Bronchial epithelial cell (primary cell): ENCODE measurements around the gene PIK3C2B. TPM values are rescaled to one million over a fixed set of nuclear protein-coding genes. Genes with fewer than 3 reads are reported as not detected.

Experiments used
- DNase-seq: peaks from one replicate; pipeline ENCODE4 v3.0.0-alpha.2; 2010; ENCODE audit warnings: low read depth
- FAIRE-seq: peaks from 2 replicates; lab custom pipeline; 2011; peaks lifted over from hg19 to GRCh38; lab: Jason Lieb, UNC
- H3K27me3 ChIP-seq: 2 replicates; pipeline ENCODE4 v1.5.1; 2011; ENCODE audit warnings: low read length; ENCODE audit not compliant: control insufficient read depth, insufficient read depth
- H3K36me3 ChIP-seq: 2 replicates; pipeline ENCODE4 v1.5.1; 2011; ENCODE audit warnings: low read length; ENCODE audit not compliant: control insufficient read depth, insufficient read depth
- H3K4me3 ChIP-seq: 2 replicates; pipeline ENCODE4 v1.5.1; 2011; ENCODE audit warnings: mild to moderate bottlenecking, low read depth, low read length, control low read depth
- total RNA-seq: library from RNA; depleted of rRNA; stranded (reverse); fragments of >200 nt; gene quantifications from 2 replicates; pipeline ENCODE4 v1.2.1, GENCODE V29; 2014
- TF ChIP-seq, protein P1 (sequence below): IDR thresholded peaks from 2 replicates; pipeline ENCODE4 v1.5.1; 2011; ENCODE audit warnings: mild to moderate bottlenecking, moderate library complexity, low read length, control low read depth, inconsistent platforms; ENCODE audit not compliant: insufficient read depth, severe bottlenecking

Gene PIK3C2B
- total RNA-seq, 1 donor from 2014 or later: 2.1 TPM

DNA sequence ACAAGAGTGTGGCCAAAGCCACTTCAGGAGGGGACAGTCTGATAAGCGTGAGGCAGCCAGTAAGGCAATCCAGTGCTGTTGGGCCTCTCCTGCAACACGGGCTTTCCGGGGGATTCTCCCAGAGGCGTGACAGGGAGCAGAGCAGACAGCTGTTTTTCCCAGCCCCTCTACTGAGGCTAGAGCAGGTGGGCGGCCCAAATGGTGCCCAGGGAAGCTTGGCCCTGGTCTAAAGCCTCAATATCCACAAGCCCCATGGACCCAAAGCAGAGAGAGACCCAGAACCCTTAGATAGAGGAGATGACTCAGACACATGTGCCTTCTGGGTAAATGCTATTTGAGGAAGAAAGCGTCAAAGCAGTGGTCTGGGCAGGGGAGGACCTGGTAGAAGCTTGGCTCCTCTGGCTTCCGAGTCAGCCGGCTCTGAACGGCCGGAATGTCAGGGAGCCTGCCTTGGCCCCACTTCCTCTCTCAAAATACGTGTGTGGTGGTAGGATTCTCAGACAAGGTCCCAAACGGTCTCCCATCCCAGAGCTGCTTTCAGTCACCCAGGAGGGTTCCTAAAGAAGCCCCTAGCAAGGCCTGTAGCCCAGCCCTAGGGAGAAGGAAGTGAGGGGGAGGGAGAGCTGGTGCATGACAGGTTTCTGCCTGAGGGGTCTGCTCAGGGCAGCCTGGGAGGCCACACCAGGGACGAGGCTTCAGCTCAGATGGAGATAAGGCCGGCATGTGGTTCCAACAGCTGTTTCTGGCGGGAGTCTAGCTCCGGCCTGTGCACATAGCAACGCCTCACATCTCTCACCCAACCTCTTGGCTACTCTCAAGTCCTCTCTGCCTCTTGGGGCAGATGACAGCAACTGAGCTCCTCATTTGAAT lies 28.8 kb downstream of the PIK3C2B start:
- H3K4me3 ChIP-seq: no peak overlapping the region
- peaks cover 11% of the 10 kb centered on the region for H3K36me3 ChIP-seq
- TF ChIP-seq, protein P1, sequence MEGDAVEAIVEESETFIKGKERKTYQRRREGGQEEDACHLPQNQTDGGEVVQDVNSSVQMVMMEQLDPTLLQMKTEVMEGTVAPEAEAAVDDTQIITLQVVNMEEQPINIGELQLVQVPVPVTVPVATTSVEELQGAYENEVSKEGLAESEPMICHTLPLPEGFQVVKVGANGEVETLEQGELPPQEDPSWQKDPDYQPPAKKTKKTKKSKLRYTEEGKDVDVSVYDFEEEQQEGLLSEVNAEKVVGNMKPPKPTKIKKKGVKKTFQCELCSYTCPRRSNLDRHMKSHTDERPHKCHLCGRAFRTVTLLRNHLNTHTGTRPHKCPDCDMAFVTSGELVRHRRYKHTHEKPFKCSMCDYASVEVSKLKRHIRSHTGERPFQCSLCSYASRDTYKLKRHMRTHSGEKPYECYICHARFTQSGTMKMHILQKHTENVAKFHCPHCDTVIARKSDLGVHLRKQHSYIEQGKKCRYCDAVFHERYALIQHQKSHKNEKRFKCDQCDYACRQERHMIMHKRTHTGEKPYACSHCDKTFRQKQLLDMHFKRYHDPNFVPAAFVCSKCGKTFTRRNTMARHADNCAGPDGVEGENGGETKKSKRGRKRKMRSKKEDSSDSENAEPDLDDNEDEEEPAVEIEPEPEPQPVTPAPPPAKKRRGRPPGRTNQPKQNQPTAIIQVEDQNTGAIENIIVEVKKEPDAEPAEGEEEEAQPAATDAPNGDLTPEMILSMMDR: no peak
- FAIRE-seq (no peak), DNase-seq (no peak)
- H3K27me3 ChIP-seq: no peaks in the 10 kb centered on the region

DNA sequence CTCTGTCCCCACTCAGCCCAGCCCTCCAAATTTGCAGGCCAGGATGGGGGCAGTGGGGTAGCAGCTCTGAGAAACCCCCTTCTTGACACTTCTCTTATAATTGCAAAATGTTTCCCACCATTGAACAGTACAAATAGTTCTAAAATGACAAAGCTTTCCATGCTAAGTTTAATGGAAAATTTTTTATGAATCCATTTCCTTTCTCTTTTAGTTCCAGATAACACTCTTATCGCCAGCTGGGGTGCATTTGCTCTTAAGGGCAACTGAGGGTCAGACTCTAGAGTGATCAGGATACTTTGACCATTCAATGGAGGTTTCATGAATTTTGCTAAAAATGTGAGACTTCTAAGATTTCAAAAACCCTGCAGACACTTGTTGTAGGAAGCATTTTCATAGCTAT lies 29.9 kb downstream of the PIK3C2B start:
- Histone ChIP-seq H3K27me3 (no peaks in the 10 kb centered on the region), H3K4me3 (no peak overlapping the region), H3K36me3 (peaks cover 13% of the 10 kb centered on the region)
- TF ChIP-seq, protein P1: no peak
- DNase-seq: no peak
- no peak for FAIRE-seq

DNA sequence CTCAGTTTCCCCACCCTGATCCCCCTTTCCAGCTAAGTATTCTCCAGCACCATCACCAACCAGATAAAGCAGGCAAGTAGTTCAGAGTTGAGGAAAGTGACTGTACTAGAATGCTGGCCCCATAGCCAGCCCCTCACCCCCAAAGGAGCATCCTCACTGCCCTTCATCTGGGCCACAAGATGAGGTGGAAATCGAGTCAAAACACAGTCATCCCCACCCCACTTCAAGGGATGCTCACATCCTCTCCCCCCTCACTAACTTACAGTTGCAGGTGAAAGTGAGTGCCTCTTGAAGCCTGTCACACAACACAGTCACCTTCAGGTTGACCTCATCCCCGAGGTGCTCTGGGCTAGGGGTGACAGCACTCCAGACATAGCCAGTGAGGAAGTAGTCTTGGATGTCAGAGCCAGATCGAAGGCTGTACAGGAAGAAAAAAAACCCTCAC lies 30.4 kb downstream of the PIK3C2B start:
- DNase-seq: no peak
- FAIRE-seq: no peak
- peaks cover 13% of the 10 kb centered on the region for H3K36me3 ChIP-seq
- TF ChIP-seq, protein P1: no peak
- H3K27me3 ChIP-seq: no peaks in the 10 kb centered on the region
- H3K4me3 ChIP-seq: no peak overlapping the region

DNA sequence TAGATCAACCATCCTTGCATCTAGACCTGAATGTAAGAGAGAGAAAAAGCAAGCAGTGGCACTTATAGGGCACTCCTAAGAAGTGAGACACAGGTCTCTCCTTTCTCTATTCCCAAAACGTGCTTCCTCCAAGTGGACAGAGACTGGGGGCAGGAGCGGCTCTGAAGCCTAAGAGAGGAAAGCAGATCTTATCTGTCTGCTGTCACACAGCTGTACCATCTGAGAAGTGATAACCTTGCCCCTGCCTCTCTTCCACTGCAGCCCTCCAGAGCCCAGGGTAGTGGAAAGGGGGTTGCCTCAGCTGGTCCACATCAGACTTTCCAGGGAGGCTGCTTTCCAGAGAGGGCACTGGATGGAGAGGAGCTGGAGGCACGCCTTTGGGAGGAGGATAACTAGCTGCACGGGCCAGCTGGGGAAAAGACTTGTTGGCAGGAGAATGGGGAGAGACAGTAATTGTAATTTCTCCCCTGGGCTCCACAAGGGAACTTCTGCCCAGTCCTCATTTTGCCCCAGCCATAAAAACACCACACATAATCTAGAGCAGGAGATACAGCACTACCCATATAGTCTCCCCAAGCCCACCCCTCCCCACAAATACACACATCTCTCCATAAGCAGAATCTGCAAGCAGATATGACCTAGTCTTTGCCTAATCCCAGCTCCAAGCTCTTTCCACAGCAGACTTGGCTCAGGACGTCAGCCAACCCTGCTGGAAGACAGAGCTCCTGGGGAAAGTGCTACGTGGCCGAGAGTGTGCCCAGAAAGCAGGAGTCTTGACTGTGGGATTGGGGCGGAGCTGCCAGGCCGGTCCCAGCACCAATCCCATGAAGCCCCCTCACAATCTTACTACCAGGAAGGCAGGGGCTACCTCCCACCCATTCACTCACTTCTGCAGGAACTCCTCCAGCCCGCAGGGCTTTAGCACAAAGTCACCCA lies 31.2 kb downstream of the PIK3C2B start:
- TF ChIP-seq, protein P1: no peak
- DNase-seq: no peak
- Histone ChIP-seq H3K27me3 (no peaks in the 10 kb centered on the region), H3K4me3 (no peak overlapping the region), H3K36me3 (peaks cover 9% of the 10 kb centered on the region)
- no peak for FAIRE-seq

DNA sequence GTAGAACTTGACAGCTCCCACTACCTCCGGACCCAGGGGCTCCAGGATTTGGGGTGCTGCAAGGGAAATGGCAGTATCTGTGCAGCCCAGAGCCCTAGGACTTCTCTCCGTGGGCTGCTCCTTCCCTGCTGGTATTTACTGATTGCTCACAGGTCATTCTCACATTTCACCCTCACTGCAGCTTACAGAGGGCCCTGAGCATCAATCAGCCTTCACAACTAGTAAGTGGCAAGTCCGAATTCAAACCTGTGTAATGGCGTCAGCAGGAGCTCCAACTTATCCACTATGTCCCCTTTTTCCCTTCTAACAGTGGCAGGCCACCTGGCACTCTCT lies 32.4 kb downstream of the PIK3C2B start:
- DNase-seq (no peak), FAIRE-seq (no peak)
- peaks cover 7% of the 10 kb centered on the region for H3K36me3 ChIP-seq
- TF ChIP-seq, protein P1: no peak
- no peak overlapping the region for H3K4me3 ChIP-seq
- H3K27me3 ChIP-seq: no peaks in the 10 kb centered on the region
